Measurements from ENCODE around the gene SLC13A3.

Gene SLC13A3

GRCh38 chr20:46563170-46563859 is 87.9 kb downstream of the SLC13A3 start:
- H3K4me3 ChIP-seq (ENCODE audit: low read length), result no peak overlapping the region
- DNase-seq (ENCODE audit: low read depth), result no peak
- TF ChIP-seq CTCF (IDR thresholded peaks at IDR 0.05; ENCODE audit: insufficient read depth, low read depth, low read length, missing control alignments), result no peak

GRCh38 chr20:46562373-46563169 is 88.7 kb downstream of the SLC13A3 start:
- peak; percentile 64 for DNase-seq (ENCODE audit: low read depth)
- H3K4me3 ChIP-seq (ENCODE audit: low read length), result peak overlapping the region; percentile 32

GRCh38 chr20:46562009-46562372 is 89.3 kb downstream of the SLC13A3 start:
- TF ChIP-seq CTCF (IDR thresholded peaks at IDR 0.05; ENCODE audit: insufficient read depth, low read depth, low read length, missing control alignments), result no peak
- no peak for DNase-seq (ENCODE audit: low read depth)
- H3K4me3 ChIP-seq (ENCODE audit: low read length), result peak overlapping the region; percentile 32

More at GRCh38 chr20:46562373-46563169, 88.7 kb downstream of the SLC13A3 start:
- TF ChIP-seq CTCF (IDR thresholded peaks at IDR 0.05; ENCODE audit: insufficient read depth, low read depth, low read length, missing control alignments), result peak; percentile 91

- DNase-seq (ENCODE audit: low read depth), result no peak
- TF ChIP-seq CTCF (IDR thresholded peaks at IDR 0.05; ENCODE audit: insufficient read depth, low read depth, low read length, missing control alignments), result no peak
- no peak overlapping the region for H3K4me3 ChIP-seq (ENCODE audit: low read length)
Observed at GRCh38 chr20:46559685-46560440, 91.4 kb downstream of the SLC13A3 start.

DNA sequence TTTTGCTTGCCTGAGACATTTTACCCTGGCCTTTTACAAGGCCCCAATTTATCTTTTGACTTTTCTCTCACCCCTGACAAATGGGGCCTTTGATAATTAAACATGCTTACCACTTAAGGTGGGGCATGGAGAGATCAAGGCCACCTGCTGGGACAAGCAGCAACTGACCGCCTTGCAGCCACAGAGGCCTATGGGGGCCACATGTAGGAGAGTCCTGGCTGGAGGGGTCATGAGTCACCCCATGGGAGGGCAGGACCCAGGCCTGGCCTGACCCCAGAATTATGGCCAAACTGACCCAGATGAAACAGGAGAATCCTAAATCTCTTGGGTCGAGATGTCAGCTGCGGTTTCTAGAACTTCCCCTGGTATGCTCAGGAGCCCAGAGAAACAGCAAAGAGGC is 92.3 kb downstream of the SLC13A3 start:
- DNase-seq (ENCODE audit: low read depth), result no peak
- no peak for TF ChIP-seq CTCF (IDR thresholded peaks at IDR 0.05; ENCODE audit: insufficient read depth, low read depth, low read length, missing control alignments)
- H3K4me3 ChIP-seq (ENCODE audit: low read length), result no peak overlapping the region

DNA sequence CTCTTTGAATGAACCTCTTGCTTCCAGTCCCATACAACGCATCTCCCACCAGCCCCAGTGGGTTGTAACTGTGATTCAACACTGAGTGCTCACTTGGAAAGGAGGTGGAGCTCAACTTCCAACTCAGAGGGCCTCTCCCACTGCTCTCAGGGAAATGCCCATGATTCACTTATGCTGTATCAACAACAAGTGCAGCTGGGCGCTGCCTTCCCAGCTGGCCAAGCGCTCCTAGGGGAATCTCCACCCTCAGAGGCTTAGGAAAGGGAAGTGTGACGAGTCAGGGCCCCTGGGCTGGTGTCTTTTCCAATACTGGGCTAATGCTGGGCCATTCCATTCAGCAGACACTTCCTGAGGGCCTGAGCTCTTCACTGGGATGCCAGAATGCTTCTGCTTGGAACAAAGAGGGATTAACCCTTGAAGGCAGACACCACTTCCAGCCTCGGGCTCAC is 92.7 kb downstream of the SLC13A3 start:
- no peak overlapping the region for H3K4me3 ChIP-seq (ENCODE audit: low read length)
- peak; percentile 95 for DNase-seq (ENCODE audit: low read depth)
- TF ChIP-seq CTCF (IDR thresholded peaks at IDR 0.05; ENCODE audit: insufficient read depth, low read depth, low read length, missing control alignments), result no peak
